Lung (tissue), 4 donors: ENCODE measurements around the gene BCORL1. TPM values are rescaled to one million over a fixed set of nuclear protein-coding genes. Genes with fewer than 3 reads are reported as not detected.

Source experiments
- polyA plus RNA-seq, 2 donors: library from polyadenylated mRNA; stranded (reverse); fragments of 200-250 nt; gene quantifications; one replicate each; pipeline ENCODE4 v1.2.1, GENCODE V29; 2013
- total RNA-seq, 2 donors: library from RNA; depleted of rRNA in 1 of 2; stranded (reverse); fragments of >200 nt in 1 of 2; gene quantifications; one replicate each; pipeline ENCODE4 v1.2.1, GENCODE V29; 2014 to 2021
- donor health status: Bipolar disorder and iron deficiency.
- donor health status: healthy.
- donor health status: DM: yes; HTN: yes; CAD: no.

BCORL1 gene
- total and polyA plus RNA-seq, 4 donors = 2.3 to 11.8 (median 7.0) TPM

Other genes with a start within 250 kb of the BCORL1 start
- 1 to 10 TPM; 1.9 to 2.1 TPM for gene XPNPEP2, start 243.7 kb upstream of the BCORL1 start, total RNA-seq
- under 1 TPM; 0.61 to 0.71 TPM for gene XPNPEP2, start 243.7 kb upstream of the BCORL1 start, polyA plus RNA-seq
- gene SASH3, start 202.7 kb upstream of the BCORL1 start, total RNA-seq = 10 to 100 TPM; 12.0 to 51.7 TPM
- gene SASH3, start 202.7 kb upstream of the BCORL1 start, polyA plus RNA-seq = 10 to 100 TPM; 13.5 to 90.1 TPM
- 10 to 100 TPM; 17.4 to 74.6 TPM for gene ZDHHC9, start 138.7 kb upstream of the BCORL1 start, total RNA-seq
- 10 to 100 TPM; 24.2 to 56.9 TPM for gene ZDHHC9, start 138.7 kb upstream of the BCORL1 start, polyA plus RNA-seq
- 10 to 100 TPM; 11.7 to 14.0 TPM for gene UTP14A, start 76.5 kb upstream of the BCORL1 start, total RNA-seq
- gene UTP14A, start 76.5 kb upstream of the BCORL1 start, polyA plus RNA-seq = 10 to 100 TPM; 10.2 to 13.4 TPM
- gene ELF4, start 127.9 kb downstream of the BCORL1 start, total RNA-seq = 10 to 100 TPM; 12.6 to 20.2 TPM
- gene ELF4, start 127.9 kb downstream of the BCORL1 start, polyA plus RNA-seq = 10 to 100 TPM in 1 of 2 donors, 1 to 10 TPM in 1; 5.9 to 24.5 TPM
- gene AIFM1, start 183.2 kb downstream of the BCORL1 start, total RNA-seq = 10 to 100 TPM; 14.4 to 35.8 TPM
- 10 to 100 TPM; 27.8 to 34.6 TPM for gene AIFM1, start 183.2 kb downstream of the BCORL1 start, polyA plus RNA-seq
- gene RAB33A, start 189.3 kb downstream of the BCORL1 start, total RNA-seq = 1 to 10 TPM in 1 of 2 donors, under 1 TPM in 1; 0.67 to 2.0 TPM
- 10 to 100 TPM in 1 of 2 donors, under 1 TPM in 1; 0.37 to 10.0 TPM for gene RAB33A, start 189.3 kb downstream of the BCORL1 start, polyA plus RNA-seq